ENCODE results near the gene DOCK9. TPM values are rescaled to one million over a fixed set of nuclear protein-coding genes. Genes with fewer than 3 reads are reported as not detected.

The DOCK9 gene
- total and polyA plus RNA-seq, 8 donors: 98.3 to 158 (median 109) TPM

DNA sequence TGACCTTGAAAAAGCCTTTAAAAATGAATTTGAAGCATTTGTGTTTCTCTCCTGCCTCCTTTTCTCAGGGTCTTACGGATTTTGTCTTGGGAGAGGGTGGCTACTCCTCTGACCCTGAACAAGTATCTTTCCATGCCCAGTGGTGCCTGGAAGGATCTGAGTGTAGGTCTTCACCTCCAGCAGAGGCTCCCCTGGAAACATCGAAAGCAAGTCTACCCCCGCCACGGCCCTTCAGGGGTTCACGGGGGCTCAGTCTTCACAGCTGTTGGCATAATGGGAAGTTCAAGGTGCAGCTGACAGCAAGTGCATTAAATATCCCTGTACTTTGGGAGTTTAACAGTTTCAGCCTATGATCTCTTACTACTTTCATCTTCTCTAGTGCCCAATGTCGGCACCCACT is 182.6 kb downstream of the DOCK9 start:
- intact Hi-C loops (cut with DNase I): no loop called here
- ATAC-seq (no peak), DNase-seq (no peak)
- TF ChIP-seq, protein P1, sequence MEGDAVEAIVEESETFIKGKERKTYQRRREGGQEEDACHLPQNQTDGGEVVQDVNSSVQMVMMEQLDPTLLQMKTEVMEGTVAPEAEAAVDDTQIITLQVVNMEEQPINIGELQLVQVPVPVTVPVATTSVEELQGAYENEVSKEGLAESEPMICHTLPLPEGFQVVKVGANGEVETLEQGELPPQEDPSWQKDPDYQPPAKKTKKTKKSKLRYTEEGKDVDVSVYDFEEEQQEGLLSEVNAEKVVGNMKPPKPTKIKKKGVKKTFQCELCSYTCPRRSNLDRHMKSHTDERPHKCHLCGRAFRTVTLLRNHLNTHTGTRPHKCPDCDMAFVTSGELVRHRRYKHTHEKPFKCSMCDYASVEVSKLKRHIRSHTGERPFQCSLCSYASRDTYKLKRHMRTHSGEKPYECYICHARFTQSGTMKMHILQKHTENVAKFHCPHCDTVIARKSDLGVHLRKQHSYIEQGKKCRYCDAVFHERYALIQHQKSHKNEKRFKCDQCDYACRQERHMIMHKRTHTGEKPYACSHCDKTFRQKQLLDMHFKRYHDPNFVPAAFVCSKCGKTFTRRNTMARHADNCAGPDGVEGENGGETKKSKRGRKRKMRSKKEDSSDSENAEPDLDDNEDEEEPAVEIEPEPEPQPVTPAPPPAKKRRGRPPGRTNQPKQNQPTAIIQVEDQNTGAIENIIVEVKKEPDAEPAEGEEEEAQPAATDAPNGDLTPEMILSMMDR (IDR thresholded peaks at IDR 0.05): no peak
- no peaks in the 10 kb centered on the region for H3K27me3 ChIP-seq
- no peaks in the 10 kb centered on the region for H3K9me3 ChIP-seq
- H3K4me1 ChIP-seq: peaks cover 0 to 3% of the 10 kb centered on the region in 2 donors
- no peak overlapping the region for H3K4me3 ChIP-seq
- no peak overlapping the region for H3K27ac ChIP-seq
- peaks cover 0 to 69% of the 10 kb centered on the region in 2 donors for H3K36me3 ChIP-seq

- no peak for DNase-seq
- ATAC-seq: no peak
- TF ChIP-seq, protein P1 (IDR thresholded peaks at IDR 0.05): no peak
- Histone ChIP-seq H3K27me3 (no peaks in the 10 kb centered on the region), H3K27ac (no peak overlapping the region), H3K9me3 (no peaks in the 10 kb centered on the region), H3K4me3 (no peak overlapping the region), H3K4me1 (peaks cover 0 to 3% of the 10 kb centered on the region in 2 donors), H3K36me3 (peaks cover 0 to 62% of the 10 kb centered on the region in 2 donors)
- intact Hi-C loops (cut with DNase I): no loop called here
Observed at GRCh38 chr13:98794498-98794897, 183.4 kb downstream of the DOCK9 start.

DNA sequence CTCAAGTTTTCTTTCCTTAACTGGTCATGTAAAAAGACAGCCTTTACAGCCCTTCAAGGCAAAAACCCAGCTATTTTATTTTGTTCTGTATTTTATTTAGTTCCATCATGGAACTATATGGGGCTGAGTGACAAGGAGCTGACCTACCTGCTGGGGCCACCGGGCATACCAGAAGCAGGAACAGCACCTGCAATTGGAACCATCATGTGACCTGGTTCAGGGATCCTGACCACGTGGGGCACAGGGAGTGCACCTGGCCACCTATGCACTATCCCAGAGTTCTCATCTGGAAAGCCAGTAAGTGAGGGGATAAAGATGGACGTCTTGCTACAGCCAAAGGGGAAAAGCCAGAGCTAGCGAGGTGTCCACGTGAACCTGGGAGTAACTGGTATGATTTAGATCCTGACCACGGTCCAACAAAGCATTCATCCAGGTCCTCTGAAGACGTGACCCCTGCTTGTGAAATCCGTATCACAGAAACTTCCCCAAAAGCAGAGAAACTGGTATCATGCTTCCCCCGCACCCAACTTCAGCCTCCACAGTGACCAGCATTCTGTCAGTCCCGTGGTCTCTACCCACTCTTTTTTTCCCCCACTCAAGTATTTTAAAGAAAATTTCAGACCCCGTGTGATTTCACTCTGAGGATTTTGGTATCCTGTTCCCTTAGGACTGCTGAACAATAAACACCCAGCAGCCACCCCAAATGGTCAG is 184.9 kb downstream of the DOCK9 start:
- ATAC-seq (no peak), DNase-seq (no peak)
- Histone ChIP-seq H3K27me3 (no peaks in the 10 kb centered on the region), H3K27ac (no peak overlapping the region), H3K4me3 (no peak overlapping the region), H3K4me1 (no peaks in the 10 kb centered on the region), H3K9me3 (no peaks in the 10 kb centered on the region), H3K36me3 (peaks cover 0 to 54% of the 10 kb centered on the region in 2 donors)
- intact Hi-C loops (cut with DNase I): no loop called here
- TF ChIP-seq, protein P1 (IDR thresholded peaks at IDR 0.05): no peak

DNA sequence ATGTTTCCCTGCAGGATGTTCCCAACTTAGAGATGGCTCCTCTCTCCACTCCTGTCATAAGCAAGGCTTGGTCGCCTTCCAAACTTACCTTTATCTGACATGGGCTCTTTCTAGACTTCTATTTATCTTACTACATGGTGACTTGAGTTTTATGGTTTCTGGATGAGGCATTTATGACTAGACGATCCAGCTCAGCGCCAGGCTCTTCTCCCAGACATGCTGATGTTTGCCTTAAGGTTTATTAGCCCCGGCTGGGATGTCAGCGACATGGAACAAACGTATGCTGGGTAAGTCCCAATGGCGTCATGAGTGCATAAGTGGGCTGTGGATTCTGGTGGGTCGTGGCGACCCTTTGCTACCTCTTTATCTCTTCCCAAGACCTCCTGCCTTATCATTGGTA is 185.5 kb downstream of the DOCK9 start:
- Histone ChIP-seq H3K27ac (no peak overlapping the region), H3K4me3 (no peak overlapping the region), H3K9me3 (no peaks in the 10 kb centered on the region), H3K27me3 (no peaks in the 10 kb centered on the region), H3K36me3 (peaks cover 0 to 48% of the 10 kb centered on the region in 2 donors), H3K4me1 (no peaks in the 10 kb centered on the region)
- ATAC-seq (no peak), DNase-seq (no peak)
- intact Hi-C loops (cut with DNase I): no loop called here
- TF ChIP-seq, protein P1 (IDR thresholded peaks at IDR 0.05): no peak

- H3K27ac ChIP-seq: no peak overlapping the region
- no peaks in the 10 kb centered on the region for H3K4me1 ChIP-seq
- TF ChIP-seq, protein P1 (IDR thresholded peaks at IDR 0.05): no peak
- no peaks in the 10 kb centered on the region for H3K27me3 ChIP-seq
- intact Hi-C loops (cut with DNase I): no loop called here
- ATAC-seq (no peak), DNase-seq (no peak)
- H3K36me3 ChIP-seq: peaks cover 0 to 41% of the 10 kb centered on the region in 2 donors
- no peaks in the 10 kb centered on the region for H3K9me3 ChIP-seq
- no peak overlapping the region for H3K4me3 ChIP-seq
Observed at GRCh38 chr13:98791611-98792010, 186.3 kb downstream of the DOCK9 start.
